ENCODE results near the gene PCBP3.
"Not testable (repeated sequence)": the region's sequence is repeated elsewhere in the genome, so short reads cannot be mapped to it uniquely, and the experiment has no call there.

Gene PCBP3

GRCh38 chr21:45886610-45887026, 243.1 kb downstream of the PCBP3 start:
- peak in 1 of 2 donors; percentile 11 for DNase-seq (ENCODE audit: extremely low read depth in 1 of 2, low read depth in 1 of 2)

GRCh38 chr21:45887120-45887611, 243.6 kb downstream of the PCBP3 start:
- DNase-seq (ENCODE audit: extremely low read depth in 1 of 2, low read depth in 1 of 2): no peak

- DNase-seq (ENCODE audit: extremely low read depth in 1 of 2, low read depth in 1 of 2): no peak
Measured at GRCh38 chr21:45887788-45888187, 244.3 kb downstream of the PCBP3 start.

- DNase-seq (ENCODE audit: extremely low read depth in 1 of 2, low read depth in 1 of 2): no peak
Measured at GRCh38 chr21:45888386-45889009, 245.0 kb downstream of the PCBP3 start.

GRCh38 chr21:45889256-45889655, 245.7 kb downstream of the PCBP3 start:
- DNase-seq (ENCODE audit: extremely low read depth in 1 of 2, low read depth in 1 of 2): no peak

GRCh38 chr21:45889961-45890360, 246.4 kb downstream of the PCBP3 start:
- DNase-seq (ENCODE audit: extremely low read depth in 1 of 2, low read depth in 1 of 2): no peak

GRCh38 chr21:45891388-45892155, 248.0 kb downstream of the PCBP3 start:
- DNase-seq (ENCODE audit: extremely low read depth in 1 of 2, low read depth in 1 of 2): no peak

- DNase-seq (ENCODE audit: extremely low read depth in 1 of 2, low read depth in 1 of 2): no peak
Measured at GRCh38 chr21:45892156-45892915, 248.8 kb downstream of the PCBP3 start.

GRCh38 chr21:45892916-45893739, 249.6 kb downstream of the PCBP3 start:
- no peak for DNase-seq (ENCODE audit: extremely low read depth in 1 of 2, low read depth in 1 of 2)

GRCh38 chr21:45893740-45894449, 250.4 kb downstream of the PCBP3 start:
- no peak for DNase-seq (ENCODE audit: extremely low read depth in 1 of 2, low read depth in 1 of 2)

- DNase-seq (ENCODE audit: extremely low read depth in 1 of 2, low read depth in 1 of 2): no peak
Measured at GRCh38 chr21:45894450-45894825, 250.9 kb downstream of the PCBP3 start.

GRCh38 chr21:45894906-45895777, 251.6 kb downstream of the PCBP3 start:
- no peak for DNase-seq (ENCODE audit: extremely low read depth in 1 of 2, low read depth in 1 of 2)

GRCh38 chr21:45895778-45896370, 252.3 kb downstream of the PCBP3 start:
- DNase-seq (ENCODE audit: extremely low read depth in 1 of 2, low read depth in 1 of 2): no peak

- not testable (repeated sequence) for DNase-seq (ENCODE audit: extremely low read depth in 1 of 2, low read depth in 1 of 2)
Measured at GRCh38 chr21:45896431-45896830, 252.9 kb downstream of the PCBP3 start.

GRCh38 chr21:45897191-45898027, 253.9 kb downstream of the PCBP3 start:
- no peak for DNase-seq (ENCODE audit: extremely low read depth in 1 of 2, low read depth in 1 of 2)

GRCh38 chr21:45898028-45898350, 254.5 kb downstream of the PCBP3 start:
- DNase-seq (ENCODE audit: extremely low read depth in 1 of 2, low read depth in 1 of 2): no peak

GRCh38 chr21:45898781-45899180, 255.3 kb downstream of the PCBP3 start:
- DNase-seq (ENCODE audit: extremely low read depth in 1 of 2, low read depth in 1 of 2): no peak
